ENCODE measurements around the gene CERS6.

CERS6 gene

DNA sequence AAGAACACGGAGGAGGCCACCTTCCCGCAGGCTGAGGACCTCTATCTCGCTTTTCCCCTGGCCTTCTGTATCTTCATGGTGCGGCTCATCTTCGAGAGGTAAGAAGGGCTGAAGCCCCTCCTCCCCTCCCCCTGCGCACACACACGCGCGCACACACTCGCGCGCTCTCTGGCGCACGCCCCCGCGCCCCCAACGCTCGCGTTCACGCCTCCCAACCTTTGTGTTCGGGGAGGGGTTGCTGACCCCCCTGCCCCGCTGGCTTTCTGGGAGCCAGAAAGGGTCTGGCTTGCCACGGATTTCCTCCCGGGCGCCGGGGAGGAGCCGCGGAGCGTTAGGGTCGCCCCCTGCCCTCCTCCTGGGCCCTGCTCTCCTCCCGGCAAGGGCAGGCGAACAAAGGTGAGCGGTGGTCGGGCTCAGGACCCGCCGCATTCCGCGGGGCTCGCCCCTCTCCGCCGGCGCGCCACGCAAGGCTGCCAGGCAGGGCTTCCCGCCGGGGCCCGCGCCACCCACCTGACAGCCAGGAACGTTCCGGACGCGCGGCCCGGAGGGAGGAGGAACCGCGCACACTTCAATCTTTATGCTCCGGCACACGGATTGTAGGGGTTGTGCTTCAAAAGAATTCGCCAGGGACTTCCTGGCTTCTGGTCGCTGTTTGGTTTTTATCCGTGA lies 583 bp downstream of the CERS6 start:
- H3K27ac Mint-ChIP-seq = no peak overlapping the region
- no peaks in the 10 kb centered on the region for H3K36me3 Mint-ChIP-seq
- peaks cover 12% of the 10 kb centered on the region for H3K4me1 Mint-ChIP-seq
- ATAC-seq (peak; percentile 53), DNase-seq (ENCODE audit: low spot score in 2 of 2) (peak in 1 of 2 donors; percentile 17)
- H3K9me3 Mint-ChIP-seq = no peaks in the 10 kb centered on the region
- H3K4me3 Mint-ChIP-seq = no peak overlapping the region

DNA sequence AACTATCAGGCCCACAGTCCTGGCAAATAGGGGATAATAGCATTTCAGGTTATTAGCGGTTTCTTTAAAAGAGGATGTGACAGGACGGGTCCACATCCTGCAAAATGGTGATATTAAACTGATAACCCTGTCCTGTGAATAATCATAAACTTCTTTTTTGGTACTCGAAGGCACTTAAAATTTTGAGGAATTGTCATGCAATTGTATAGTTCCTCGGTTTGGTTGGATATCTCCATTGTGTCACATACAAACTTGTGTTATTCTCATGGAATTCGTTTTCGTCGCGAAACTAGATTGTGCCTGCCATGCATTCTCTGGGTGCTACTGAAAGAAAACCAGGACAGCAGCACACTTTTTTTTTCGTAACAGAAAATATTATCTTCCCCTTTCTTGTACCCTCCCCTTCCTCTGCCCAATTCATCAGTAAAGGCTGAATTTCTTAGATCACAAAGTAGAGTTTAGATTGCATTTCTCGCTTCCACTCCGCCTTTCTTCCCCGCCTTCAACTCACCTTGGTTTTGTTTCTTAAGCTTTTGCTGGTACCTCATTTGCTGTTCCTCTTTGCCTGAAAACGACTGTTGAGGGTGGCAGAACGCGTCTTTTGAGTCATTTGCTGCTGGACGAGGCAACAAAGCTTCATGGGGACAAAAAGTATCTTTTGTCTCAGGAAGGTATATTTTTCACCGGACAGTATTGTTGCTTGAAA lies 1.3 kb downstream of the CERS6 start:
- Mint-ChIP-seq H3K4me1 (peaks cover 12% of the 10 kb centered on the region), H3K27ac (peak overlapping the region; percentile 21), H3K4me3 (no peak overlapping the region), H3K36me3 (no peaks in the 10 kb centered on the region), H3K9me3 (no peaks in the 10 kb centered on the region)
- ATAC-seq (no peak), DNase-seq (ENCODE audit: low spot score in 2 of 2) (no peak)

- ATAC-seq = no peak
- Mint-ChIP-seq H3K4me3 (no peak overlapping the region), H3K9me3 (no peaks in the 10 kb centered on the region), H3K36me3 (no peaks in the 10 kb centered on the region), H3K4me1 (peaks cover 12% of the 10 kb centered on the region), H3K27ac (no peak overlapping the region)
- no peak for DNase-seq (ENCODE audit: low spot score in 2 of 2)
Measured at GRCh38 chr2:168458139-168458538, 2.1 kb downstream of the CERS6 start.

GRCh38 chr2:168459256-168459655 lies 3.2 kb downstream of the CERS6 start:
- DNase-seq (ENCODE audit: low spot score in 2 of 2) (no peak), ATAC-seq (no peak)
- Mint-ChIP-seq H3K27ac (no peak overlapping the region), H3K4me1 (peaks cover 12% of the 10 kb centered on the region), H3K9me3 (no peaks in the 10 kb centered on the region), H3K4me3 (no peak overlapping the region), H3K36me3 (no peaks in the 10 kb centered on the region)

DNA sequence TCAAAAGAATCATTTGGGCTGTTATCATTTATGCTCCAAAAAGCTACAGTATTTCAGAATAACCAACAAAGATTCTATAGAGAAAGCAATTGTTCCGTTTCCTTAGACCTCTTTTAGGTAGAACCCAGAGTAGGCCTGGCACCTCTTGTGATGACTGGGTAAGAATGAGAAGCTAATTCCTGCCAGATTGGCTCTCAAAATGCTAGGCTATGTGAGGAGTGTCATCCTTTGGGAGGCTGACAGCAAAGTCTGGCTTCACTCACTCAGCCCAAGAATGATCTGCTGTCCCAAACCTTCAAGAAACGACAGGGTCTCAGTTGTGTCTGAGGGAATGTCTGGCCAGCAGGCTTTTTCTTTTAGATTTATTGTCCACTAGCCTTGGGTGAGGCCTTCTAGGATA lies 4.5 kb downstream of the CERS6 start:
- no peak for ATAC-seq
- no peak overlapping the region for H3K27ac Mint-ChIP-seq
- peaks cover 12% of the 10 kb centered on the region for H3K4me1 Mint-ChIP-seq

GRCh38 chr2:168461178-168461941 lies 5.3 kb downstream of the CERS6 start:
- ATAC-seq = no peak
- H3K27ac Mint-ChIP-seq = no peak overlapping the region
- no peaks in the 10 kb centered on the region for H3K9me3 Mint-ChIP-seq
- peaks cover 19% of the 10 kb centered on the region for H3K4me1 Mint-ChIP-seq
- H3K4me3 Mint-ChIP-seq = no peak overlapping the region
- no peak for DNase-seq (ENCODE audit: low spot score in 2 of 2)
- no peaks in the 10 kb centered on the region for H3K36me3 Mint-ChIP-seq

More for the DNA sequence above, 4.5 kb downstream of the CERS6 start:
- H3K9me3 Mint-ChIP-seq = no peaks in the 10 kb centered on the region
- no peak for DNase-seq (ENCODE audit: low spot score in 2 of 2)
- no peak overlapping the region for H3K4me3 Mint-ChIP-seq
- H3K36me3 Mint-ChIP-seq = no peaks in the 10 kb centered on the region

DNA sequence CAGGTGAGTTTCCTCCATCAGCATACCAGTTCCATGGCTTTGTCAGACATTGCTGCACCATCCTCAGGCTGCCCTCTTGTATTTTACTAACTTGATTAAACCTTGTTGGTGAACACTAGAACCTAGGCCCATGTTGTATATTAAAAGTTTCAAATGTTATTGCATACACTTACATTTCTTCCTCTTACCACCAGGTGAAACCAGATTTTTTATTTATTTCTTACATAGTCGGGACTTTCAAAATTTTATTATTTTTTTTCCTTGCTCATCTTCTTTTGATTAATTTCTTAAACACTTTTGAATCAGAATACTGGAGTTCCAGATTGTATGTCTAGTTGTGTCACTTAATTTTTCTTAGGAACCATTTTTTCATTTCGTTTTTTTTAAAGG lies 5.9 kb downstream of the CERS6 start:
- peaks cover 24% of the 10 kb centered on the region for H3K4me1 Mint-ChIP-seq
- H3K36me3 Mint-ChIP-seq = no peaks in the 10 kb centered on the region
- no peaks in the 10 kb centered on the region for H3K9me3 Mint-ChIP-seq
- no peak overlapping the region for H3K27ac Mint-ChIP-seq
- no peak overlapping the region for H3K4me3 Mint-ChIP-seq
- no peak for ATAC-seq
- no peak for DNase-seq (ENCODE audit: low spot score in 2 of 2)

DNA sequence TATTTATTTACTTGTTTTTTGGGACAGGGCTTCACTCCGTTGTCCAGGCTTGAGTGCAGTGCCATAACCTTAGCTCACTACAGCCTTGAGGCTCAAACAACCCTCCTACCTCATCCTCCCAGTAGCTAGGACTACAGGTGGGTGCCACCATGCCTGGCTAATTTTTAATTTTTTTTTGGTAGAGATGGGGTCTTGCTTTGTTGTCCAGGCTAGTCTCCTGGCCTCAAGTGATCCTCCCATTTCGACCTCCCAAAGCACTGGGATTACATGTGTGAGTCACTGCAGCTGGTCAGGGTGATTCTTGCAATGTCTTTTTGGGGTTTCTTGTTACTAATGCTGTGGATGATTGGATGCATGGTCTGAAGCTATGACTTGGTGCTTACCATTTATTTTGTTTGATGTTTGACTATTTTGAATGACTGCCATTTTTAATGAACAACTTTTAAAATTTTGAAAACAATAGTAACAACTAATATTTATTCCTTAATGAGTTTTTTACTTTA lies 6.5 kb downstream of the CERS6 start:
- Mint-ChIP-seq H3K4me3 (no peak overlapping the region), H3K27ac (no peak overlapping the region), H3K36me3 (no peaks in the 10 kb centered on the region), H3K4me1 (peaks cover 24% of the 10 kb centered on the region), H3K9me3 (no peaks in the 10 kb centered on the region)
- no peak for ATAC-seq
- no peak for DNase-seq (ENCODE audit: low spot score in 2 of 2)

GRCh38 chr2:168465594-168465993 lies 9.5 kb downstream of the CERS6 start:
- DNase-seq (ENCODE audit: low spot score in 2 of 2) = no peak
- peak; percentile 53 for ATAC-seq
- Mint-ChIP-seq H3K4me3 (no peak overlapping the region), H3K9me3 (no peaks in the 10 kb centered on the region), H3K36me3 (no peaks in the 10 kb centered on the region), H3K27ac (no peak overlapping the region), H3K4me1 (peaks cover 35% of the 10 kb centered on the region)

- no peak for ATAC-seq
- Mint-ChIP-seq H3K36me3 (no peaks in the 10 kb centered on the region), H3K4me1 (peaks cover 31% of the 10 kb centered on the region), H3K9me3 (no peaks in the 10 kb centered on the region), H3K27ac (no peak overlapping the region), H3K4me3 (no peak overlapping the region)
- DNase-seq (ENCODE audit: low spot score in 2 of 2) = no peak
Measured at GRCh38 chr2:168466190-168466737, 10.2 kb downstream of the CERS6 start.

DNA sequence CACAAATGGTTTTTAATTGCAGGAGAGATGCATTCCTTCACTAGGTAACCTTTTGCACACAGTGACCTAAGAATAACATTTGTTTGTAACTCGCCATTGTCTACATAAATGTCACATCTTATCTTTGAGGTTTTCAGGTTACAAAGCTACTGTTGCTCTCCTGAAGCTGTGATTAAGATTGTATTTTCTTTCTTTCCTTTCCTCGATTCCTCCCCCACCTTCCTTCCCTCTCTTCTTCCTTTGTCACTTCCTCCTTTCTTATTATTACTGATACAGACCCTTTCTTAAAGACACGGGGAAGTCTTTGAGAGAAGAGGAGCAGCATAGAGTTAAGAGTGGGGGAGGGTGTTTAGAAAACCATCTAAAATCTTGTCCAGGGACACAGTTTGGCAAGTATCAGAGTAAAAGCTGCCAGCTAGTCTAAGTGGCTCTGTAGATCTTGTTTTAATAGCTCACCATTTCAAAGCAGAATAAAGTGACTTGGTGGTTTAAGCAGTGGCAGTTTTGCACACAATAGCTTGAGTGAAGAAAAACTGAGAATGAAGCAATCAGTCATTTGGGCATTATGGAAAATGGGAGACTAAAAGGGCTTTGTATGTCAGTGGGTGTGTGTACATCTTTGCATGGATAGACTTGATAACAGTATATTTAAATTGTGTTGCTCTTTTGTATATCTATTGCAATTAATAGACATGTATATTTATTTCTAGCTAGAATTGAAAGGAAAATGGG lies 10.9 kb downstream of the CERS6 start:
- H3K4me3 Mint-ChIP-seq = no peak overlapping the region
- H3K9me3 Mint-ChIP-seq = no peaks in the 10 kb centered on the region
- H3K36me3 Mint-ChIP-seq = no peaks in the 10 kb centered on the region
- no peak overlapping the region for H3K27ac Mint-ChIP-seq
- peaks cover 31% of the 10 kb centered on the region for H3K4me1 Mint-ChIP-seq
- DNase-seq (ENCODE audit: low spot score in 2 of 2) (no peak), ATAC-seq (no peak)

- no peak overlapping the region for H3K27ac Mint-ChIP-seq
- ATAC-seq = no peak
- H3K36me3 Mint-ChIP-seq = no peaks in the 10 kb centered on the region
- H3K4me3 Mint-ChIP-seq = no peak overlapping the region
- DNase-seq (ENCODE audit: low spot score in 2 of 2) = no peak
- H3K4me1 Mint-ChIP-seq = peaks cover 31% of the 10 kb centered on the region
- no peaks in the 10 kb centered on the region for H3K9me3 Mint-ChIP-seq
Measured at GRCh38 chr2:168467729-168468128, 11.7 kb downstream of the CERS6 start.

DNA sequence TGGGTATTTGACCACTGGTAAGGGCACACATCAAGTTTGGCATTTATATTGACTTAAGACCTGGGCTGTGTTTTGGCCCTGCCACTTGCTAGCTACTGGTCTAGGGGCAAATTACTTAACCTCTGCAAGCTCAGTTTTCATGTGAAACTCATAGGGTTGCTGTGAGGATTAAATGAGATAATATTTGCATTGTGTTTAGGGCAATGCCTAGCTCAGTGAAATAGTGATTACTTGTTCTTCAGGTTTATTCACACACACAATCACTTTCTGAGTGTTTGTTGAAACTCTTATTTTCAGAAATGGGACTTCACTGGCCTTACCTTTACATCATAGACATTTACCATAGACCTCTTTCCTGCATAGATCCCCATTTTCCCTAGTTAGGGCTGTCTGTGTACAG lies 12.3 kb downstream of the CERS6 start:
- Mint-ChIP-seq H3K36me3 (no peaks in the 10 kb centered on the region), H3K4me3 (no peak overlapping the region), H3K4me1 (peaks cover 31% of the 10 kb centered on the region), H3K27ac (no peak overlapping the region), H3K9me3 (no peaks in the 10 kb centered on the region)
- no peak for DNase-seq (ENCODE audit: low spot score in 2 of 2)
- no peak for ATAC-seq

DNA sequence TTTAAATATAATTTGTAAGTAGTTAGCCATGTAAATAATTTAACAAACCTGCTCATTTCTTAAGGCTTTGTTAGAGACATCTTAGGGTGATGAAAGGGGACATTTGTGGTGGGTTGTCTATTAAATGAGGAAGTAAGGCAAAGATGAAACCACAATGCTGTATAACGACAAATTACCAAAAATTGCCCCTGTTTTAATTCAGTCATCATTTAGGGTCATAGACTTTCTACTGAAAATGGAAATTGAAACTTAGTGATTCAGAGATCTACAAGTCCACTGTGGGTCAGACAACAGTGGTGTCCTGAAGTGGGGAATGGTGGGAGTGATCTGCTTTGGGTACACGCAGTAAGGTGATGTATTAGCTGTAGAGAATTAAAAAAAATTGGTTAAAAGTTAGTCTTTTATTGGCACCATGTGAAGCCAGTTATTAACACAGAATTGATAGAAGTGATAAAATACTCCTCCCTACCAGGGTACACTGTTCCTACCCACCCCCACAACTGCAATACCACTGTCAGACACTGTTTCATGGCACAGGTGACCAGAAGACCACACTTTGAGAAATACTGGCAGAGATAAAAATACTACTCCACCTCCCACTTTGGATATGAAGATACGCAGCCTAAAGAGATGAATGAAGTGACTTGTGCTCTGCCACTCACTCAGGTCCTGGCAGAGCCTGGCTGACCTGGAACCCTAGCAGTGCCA lies 13.4 kb downstream of the CERS6 start:
- H3K4me3 Mint-ChIP-seq = no peak overlapping the region
- DNase-seq (ENCODE audit: low spot score in 2 of 2) = no peak
- H3K4me1 Mint-ChIP-seq = peaks cover 31% of the 10 kb centered on the region
- H3K27ac Mint-ChIP-seq = no peak overlapping the region
- no peak for ATAC-seq
- no peaks in the 10 kb centered on the region for H3K36me3 Mint-ChIP-seq
- H3K9me3 Mint-ChIP-seq = no peaks in the 10 kb centered on the region

Measured in stimulated activated effector memory CD8-positive, alpha-beta T cell treated with anti-CD3 and anti-CD28 coated beads, Interleukin-12 subunit alpha, Interleukin-12 subunit beta, amount 100 ng/mL, for 72 hours (primary cell).